Osteoblast (primary cell): ENCODE data around the gene BCAS3. TPM values are rescaled to one million over a fixed set of nuclear protein-coding genes. Genes with fewer than 3 reads are reported as not detected.

Experiments
- DNase-seq: peaks from one replicate; pipeline ENCODE4 v3.0.0; 2011; ENCODE audit warnings: low spot score, mixed read lengths; ENCODE audit not compliant: insufficient read length; ENCODE audit errors: missing footprints
- H2AFZ ChIP-seq: 2 replicates; pipeline ENCODE4 v1.6.0; 2011; ENCODE audit warnings: mild to moderate bottlenecking, low read length
- H3K27ac ChIP-seq: 2 replicates; pipeline ENCODE4 v1.5.1; 2011; ENCODE audit warnings: mild to moderate bottlenecking, low read depth, low read length, moderate library complexity
- H3K27me3 ChIP-seq: 2 replicates; pipeline ENCODE4 v1.6.0; 2012; ENCODE audit warnings: mild to moderate bottlenecking, control low read depth, inconsistent platforms, low read length, moderate library complexity; ENCODE audit not compliant: insufficient read depth
- H3K36me3 ChIP-seq: 2 replicates; pipeline ENCODE4 v1.5.1; 2011; ENCODE audit warnings: mild to moderate bottlenecking, low read length, control low read depth, moderate library complexity; ENCODE audit not compliant: insufficient read depth
- H3K4me1 ChIP-seq: 2 replicates; pipeline ENCODE4 v1.5.1; 2011; ENCODE audit warnings: mild to moderate bottlenecking, low read length, control low read depth, moderate library complexity; ENCODE audit not compliant: insufficient read depth
- H3K4me2 ChIP-seq: 2 replicates; pipeline ENCODE4 v1.6.0; 2011; ENCODE audit warnings: mild to moderate bottlenecking, low read length; ENCODE audit not compliant: insufficient read depth
- H3K4me3 ChIP-seq: fragments of 200-600 bp; sonication (generic); 3 replicates; pipeline ENCODE4 v1.5.1; 2012; ENCODE audit warnings: mild to moderate bottlenecking, low read length, inconsistent platforms; ENCODE audit not compliant: insufficient read depth
- H3K79me2 ChIP-seq: 2 replicates; pipeline ENCODE4 v1.6.0; 2012; ENCODE audit warnings: mild to moderate bottlenecking, low read length, control low read depth, inconsistent platforms; ENCODE audit not compliant: insufficient read depth
- H3K9me3 ChIP-seq: 2 replicates; pipeline ENCODE4 v1.5.1; 2011; ENCODE audit warnings: low read depth, low read length, control low read depth
- H4K20me1 ChIP-seq: 2 replicates; pipeline ENCODE4 v1.6.0; 2012; ENCODE audit warnings: mild to moderate bottlenecking, low read length, control low read depth; ENCODE audit not compliant: insufficient read depth
- CTCF ChIP-seq: IDR thresholded peaks from 2 replicates; pipeline ENCODE4 v1.5.1; 2011; ENCODE audit warnings: mild to moderate bottlenecking, low read depth, low read length, moderate library complexity; ENCODE audit errors: extremely low read depth
- total RNA-seq: library from RNA; depleted of rRNA; stranded (reverse); fragments of >200 nt; gene quantifications from 2 replicates; pipeline ENCODE4 v1.2.3, GENCODE V29; 2012

Gene BCAS3
- total RNA-seq, 1 donor = 31.5 TPM

- no peak overlapping the region for H3K27ac ChIP-seq
- H3K27me3 ChIP-seq = no peaks in the 10 kb centered on the region
- no peak overlapping the region for H2AFZ ChIP-seq
- H3K9me3 ChIP-seq = no peaks in the 10 kb centered on the region
- TF ChIP-seq CTCF = no peak
- H3K4me2 ChIP-seq = no peak overlapping the region
- no peak for DNase-seq
- peaks cover 12% of the 10 kb centered on the region for H3K4me1 ChIP-seq
- H3K79me2 ChIP-seq = no peaks in the 10 kb centered on the region
- no peaks in the 10 kb centered on the region for H4K20me1 ChIP-seq
- no peaks in the 10 kb centered on the region for H3K36me3 ChIP-seq
- H3K4me3 ChIP-seq = no peak overlapping the region
Measured at GRCh38 chr17:61265397-61265796, 587.7 kb downstream of the BCAS3 start.

- Histone ChIP-seq H3K36me3 (no peaks in the 10 kb centered on the region), H3K27ac (no peak overlapping the region), H3K27me3 (no peaks in the 10 kb centered on the region), H2AFZ (no peak overlapping the region), H3K4me1 (no peaks in the 10 kb centered on the region), H3K4me3 (no peak overlapping the region), H3K79me2 (no peaks in the 10 kb centered on the region), H3K4me2 (no peak overlapping the region), H3K9me3 (no peaks in the 10 kb centered on the region), H4K20me1 (no peaks in the 10 kb centered on the region)
- TF ChIP-seq CTCF = no peak
- DNase-seq = no peak
Measured at GRCh38 chr17:61267847-61268246, 590.2 kb downstream of the BCAS3 start.

GRCh38 chr17:61275395-61275794 is 597.7 kb downstream of the BCAS3 start:
- no peak overlapping the region for H2AFZ ChIP-seq
- no peaks in the 10 kb centered on the region for H3K9me3 ChIP-seq
- H3K27ac ChIP-seq = no peak overlapping the region
- no peak overlapping the region for H3K4me3 ChIP-seq
- DNase-seq = no peak
- peaks cover 14% of the 10 kb centered on the region for H3K4me1 ChIP-seq
- no peaks in the 10 kb centered on the region for H3K79me2 ChIP-seq
- H3K27me3 ChIP-seq = no peaks in the 10 kb centered on the region
- no peaks in the 10 kb centered on the region for H3K36me3 ChIP-seq
- no peak overlapping the region for H3K4me2 ChIP-seq
- TF ChIP-seq CTCF = no peak
- no peaks in the 10 kb centered on the region for H4K20me1 ChIP-seq

- H3K36me3 ChIP-seq = no peaks in the 10 kb centered on the region
Measured at GRCh38 chr17:61276806-61277205, 599.2 kb downstream of the BCAS3 start.

More at GRCh38 chr17:61276806-61277205, 599.2 kb downstream of the BCAS3 start:
- H3K4me1 ChIP-seq = peaks cover 18% of the 10 kb centered on the region
- H4K20me1 ChIP-seq = no peaks in the 10 kb centered on the region
- no peak overlapping the region for H2AFZ ChIP-seq
- H3K4me2 ChIP-seq = no peak overlapping the region
- no peak overlapping the region for H3K4me3 ChIP-seq
- no peak for DNase-seq
- H3K9me3 ChIP-seq = no peaks in the 10 kb centered on the region
- H3K27ac ChIP-seq = no peak overlapping the region
- no peak for TF ChIP-seq CTCF
- no peaks in the 10 kb centered on the region for H3K27me3 ChIP-seq
- H3K79me2 ChIP-seq = no peaks in the 10 kb centered on the region
